Measurements from ENCODE around the gene FEZ2. TPM values are rescaled to one million over a fixed set of nuclear protein-coding genes. Genes with fewer than 3 reads are reported as not detected.

Gene FEZ2
- total and polyA plus RNA-seq, 9 donors = 28.9 to 70.9 (median 41.3) TPM

- Histone ChIP-seq H3K27me3 (no peaks in the 10 kb centered on the region), H3K4me3 (no peak overlapping the region), H3K9me3 (no peaks in the 10 kb centered on the region), H3K4me1 (ENCODE audit: insufficient read depth) (peaks cover 1% of the 10 kb centered on the region), H3K36me3 (no peaks in the 10 kb centered on the region), H3K27ac (no peak overlapping the region)
- intact Hi-C loops (cut with DNase I) = no loop called here
- no peak for TF ChIP-seq POLR2A (IDR thresholded peaks at IDR 0.05)
- TF ChIP-seq EP300 (IDR thresholded peaks at IDR 0.05) = no peak
- TF ChIP-seq CTCF (IDR thresholded peaks at IDR 0.05) = no peak
- WGBS, 3 donors = 84 to 92% (median 91%) methylated on average over 1 of the region's 1 CpG
- DNase-seq = no peak
Observed at GRCh38 chr2:36587101-36587500, 10.9 kb downstream of the FEZ2 start.

GRCh38 chr2:36586672-36587071, 11.3 kb downstream of the FEZ2 start:
- Histone ChIP-seq H3K27me3 (no peaks in the 10 kb centered on the region), H3K27ac (no peak overlapping the region), H3K4me1 (ENCODE audit: insufficient read depth) (peaks cover 1% of the 10 kb centered on the region), H3K36me3 (no peaks in the 10 kb centered on the region), H3K9me3 (no peaks in the 10 kb centered on the region), H3K4me3 (no peak overlapping the region)
- 96 to 99% (median 97%) methylated on average over 6 of the region's 6 CpGs for WGBS, 3 donors
- intact Hi-C loops (cut with DNase I) = no loop called here
- no peak for DNase-seq
- TF ChIP-seq CTCF (IDR thresholded peaks at IDR 0.05) (no peak), EP300 (IDR thresholded peaks at IDR 0.05) (no peak), POLR2A (IDR thresholded peaks at IDR 0.05) (no peak)

- TF ChIP-seq CTCF (IDR thresholded peaks at IDR 0.05) = no peak
- 96 to 100% (median 97%) methylated on average over 1 of the region's 1 CpG for WGBS, 3 donors
- H3K36me3 ChIP-seq = no peaks in the 10 kb centered on the region
- peaks cover 1% of the 10 kb centered on the region for H3K4me1 ChIP-seq (ENCODE audit: insufficient read depth)
- no peak overlapping the region for H3K27ac ChIP-seq
- DNase-seq = no peak
- H3K4me3 ChIP-seq = no peak overlapping the region
- intact Hi-C loops (cut with DNase I) = no loop called here
- no peaks in the 10 kb centered on the region for H3K27me3 ChIP-seq
- H3K9me3 ChIP-seq = no peaks in the 10 kb centered on the region
Observed at GRCh38 chr2:36584148-36584794, 13.7 kb downstream of the FEZ2 start.

GRCh38 chr2:36582951-36583350, 15.0 kb downstream of the FEZ2 start:
- Histone ChIP-seq H3K27ac (no peak overlapping the region), H3K4me3 (no peak overlapping the region), H3K4me1 (ENCODE audit: insufficient read depth) (peaks cover 1% of the 10 kb centered on the region), H3K9me3 (no peaks in the 10 kb centered on the region), H3K27me3 (no peaks in the 10 kb centered on the region), H3K36me3 (no peaks in the 10 kb centered on the region)
- WGBS, 3 donors = 65 to 89% (median 68%) methylated on average over 3 of the region's 3 CpGs
- intact Hi-C loops (cut with DNase I) = no loop called here
- no peak for TF ChIP-seq CTCF (IDR thresholded peaks at IDR 0.05)
- DNase-seq = no peak

Measured in ovary (tissue), 9 donors.